GM23338 (cell line): Measurements from ENCODE around the gene SSTR3. TPM values are rescaled to one million over a fixed set of nuclear protein-coding genes. Genes with fewer than 3 reads are reported as not detected.
A peak's percentile ranks its signal among the peaks of the same experiment; 100 is the strongest.
"Not testable (repeated sequence)": the region's sequence is repeated elsewhere in the genome, so short reads cannot be mapped to it uniquely, and the experiment has no call there.

Source experiments
- ATAC-seq: fragments of 200-7000 bp; cut with Tn5 transposase; 3 replicates; pipeline ENCODE4 v1.9.1; 2020
- DNase-seq: peaks from one replicate; pipeline ENCODE4 v3.0.0-alpha.2; 2015; ENCODE audit warnings: low spot score
- H2AFZ ChIP-seq: fragments of 200-600 bp; sonication (generic); 2 replicates; pipeline ENCODE4 v1.8.0; 2016; ENCODE audit warnings: antibody characterized with exemption, mild to moderate bottlenecking, moderate library complexity
- H3F3A ChIP-seq: fragments of 200-600 bp; sonication (generic); replicated peaks from 2 replicates; pipeline ENCODE4 v1.8.0; 2017; ENCODE audit warnings: antibody characterized with exemption, mixed run types, low read depth
- H3K27ac ChIP-seq: fragments of 200-600 bp; sonication (generic); 2 replicates; pipeline ENCODE4 v1.6.1; 2016; ENCODE audit warnings: low read depth
- H3K27me3 ChIP-seq: fragments of 200-600 bp; sonication (generic); 2 replicates; pipeline ENCODE4 v1.8.0; 2016; ENCODE audit warnings: mild to moderate bottlenecking, mixed run types, moderate library complexity; ENCODE audit not compliant: insufficient read depth
- H3K36me3 ChIP-seq: fragments of 200-600 bp; sonication (generic); 2 replicates; pipeline ENCODE4 v1.8.0; 2016; ENCODE audit warnings: mild to moderate bottlenecking; ENCODE audit not compliant: insufficient read depth
- H3K4me1 ChIP-seq: fragments of 200-600 bp; sonication (generic); 2 replicates; pipeline ENCODE4 v1.8.0; 2016; ENCODE audit warnings: mild to moderate bottlenecking, moderate library complexity; ENCODE audit not compliant: insufficient read depth
- H3K4me2 ChIP-seq: fragments of 200-600 bp; sonication (generic); 2 replicates; pipeline ENCODE4 v1.7.1; 2017; ENCODE audit warnings: mixed run types
- H3K4me3 ChIP-seq: fragments of 200-600 bp; sonication (generic); 2 replicates; pipeline ENCODE4 v1.6.1; 2016; ENCODE audit warnings: mixed run types
- H3K79me2 ChIP-seq: fragments of 200-600 bp; sonication (generic); replicated peaks from 2 replicates; pipeline ENCODE4 v1.8.0; 2017; ENCODE audit warnings: mild to moderate bottlenecking; ENCODE audit not compliant: insufficient read depth
- H3K9me2 ChIP-seq: fragments of 200-600 bp; sonication (generic); 2 replicates; pipeline ENCODE4 v1.8.0; 2017; ENCODE audit not compliant: insufficient read depth
- H4K20me1 ChIP-seq: fragments of 200-600 bp; sonication (generic); replicated peaks from 2 replicates; pipeline ENCODE4 v1.8.0; 2017; ENCODE audit warnings: mild to moderate bottlenecking; ENCODE audit not compliant: insufficient read depth
- H3K27ac Mint-ChIP-seq: 2 replicates; pipeline ENCODE4 v1.8.0; 2020; ENCODE audit warnings: inconsistent platforms, mild to moderate bottlenecking, moderate library complexity, mixed read lengths
- H3K27me3 Mint-ChIP-seq: 3 replicates; pipeline ENCODE4 v1.8.0; 2022; ENCODE audit warnings: low read depth, mild to moderate bottlenecking, moderate library complexity, mixed read lengths, inconsistent platforms; ENCODE audit not compliant: insufficient read depth, poor library complexity
- H3K36me3 Mint-ChIP-seq: 3 replicates; pipeline ENCODE4 v1.8.0; 2021; ENCODE audit warnings: low read depth, mild to moderate bottlenecking, inconsistent platforms, moderate library complexity, mixed read lengths
- H3K4me1 Mint-ChIP-seq: 3 replicates; pipeline ENCODE4 v1.8.0; 2020; ENCODE audit warnings: mild to moderate bottlenecking, inconsistent platforms, mixed read lengths
- H3K4me3 Mint-ChIP-seq: 3 replicates; pipeline ENCODE4 v1.8.0; 2021; ENCODE audit warnings: moderate library complexity, mild to moderate bottlenecking, inconsistent platforms, mixed read lengths
- H3K9me3 Mint-ChIP-seq: 3 replicates; pipeline ENCODE4 v1.8.0; 2020; ENCODE audit warnings: moderate library complexity, mild to moderate bottlenecking, inconsistent platforms, mixed read lengths
- CTCF ChIP-seq, 2 experiments: fragments of 200-600 bp in 1 of 2; sonication (generic) in 1 of 2; conservative IDR thresholded peaks; 2 replicates each; pipeline versions ENCODE4 v1.5.1 to v1.6.1; 2016 to 2017; ENCODE audit warnings: antibody characterized with exemption in 2 of 2, low read depth in 2 of 2, mild to moderate bottlenecking in 2 of 2, moderate library complexity in 1 of 2
- ETS1 ChIP-seq: IDR thresholded peaks from 2 replicates; pipeline ENCODE4 v1.6.1; 2016; ENCODE audit warnings: antibody characterized with exemption
- polyA plus RNA-seq: library from polyadenylated mRNA; unstranded; fragments of >200 nt; fragmentation: Nextera tagmentation; extraction: Ambion mirVana; gene quantifications from 2 replicates; pipeline ENCODE4 v1.2.1, GENCODE V29; 2016
- total RNA-seq: library from RNA; depleted of rRNA; stranded (reverse); fragments of >200 nt; shearing (Covaris generic); gene quantifications from 2 replicates; pipeline ENCODE4 v1.2.3, GENCODE V29; 2014

SSTR3 gene
- total and polyA plus RNA-seq, 2 experiments from 2014 or later, result 0.66 TPM; not detected in 1

DNA sequence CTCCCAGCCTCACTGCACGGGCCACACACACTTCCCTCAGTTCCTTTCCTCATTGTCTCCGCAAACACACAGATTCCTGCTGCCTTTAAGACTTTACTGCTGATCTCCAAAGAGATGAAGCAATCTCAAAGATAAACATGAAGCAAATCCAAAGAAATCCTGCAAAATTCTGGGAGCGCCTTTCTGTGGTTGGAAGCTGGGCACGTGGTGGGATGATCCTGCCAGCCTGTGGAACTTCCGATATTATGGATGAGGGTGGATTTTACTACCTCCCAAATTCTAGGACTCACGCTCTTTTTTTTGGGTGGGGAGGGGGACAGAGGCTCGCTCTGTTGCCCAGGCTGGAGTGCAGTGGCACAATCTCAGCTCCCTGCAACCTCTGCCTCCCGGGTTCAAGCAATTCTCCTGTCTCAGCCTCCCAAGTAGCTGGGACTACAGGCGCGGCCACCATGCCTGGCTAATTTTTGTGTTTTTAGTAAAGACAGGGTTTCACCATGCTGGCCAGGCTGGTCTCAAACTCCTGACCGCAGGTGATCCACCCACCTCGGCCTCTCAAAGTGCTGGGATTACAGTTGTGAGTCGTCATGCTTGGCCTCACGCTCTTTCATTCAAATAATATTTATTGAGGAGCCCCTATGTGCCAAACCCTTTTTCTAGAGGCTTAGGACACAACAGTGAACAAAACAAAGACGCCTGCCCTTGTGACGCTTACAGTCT, 41.4 kb downstream of the SSTR3 start:
- H2AFZ ChIP-seq, H3F3A ChIP-seq, ATAC-seq, H3K9me3 Mint-ChIP-seq, H3K79me2 ChIP-seq, H3K4me3 ChIP-seq, H3K36me3 ChIP-seq, H3K4me2 ChIP-seq, H3K9me2 ChIP-seq, H4K20me1 ChIP-seq, H3K27ac Mint-ChIP-seq, H3K36me3 Mint-ChIP-seq, H3K4me3 Mint-ChIP-seq, DNase-seq, H3K27ac ChIP-seq, H3K27me3 ChIP-seq: not testable (repeated sequence)
- peaks cover 15% of the 10 kb centered on the region for H3K4me1 ChIP-seq
- peaks cover 13% of the 10 kb centered on the region for H3K27me3 Mint-ChIP-seq
- peaks cover 28% of the 10 kb centered on the region for H3K4me1 Mint-ChIP-seq

DNA sequence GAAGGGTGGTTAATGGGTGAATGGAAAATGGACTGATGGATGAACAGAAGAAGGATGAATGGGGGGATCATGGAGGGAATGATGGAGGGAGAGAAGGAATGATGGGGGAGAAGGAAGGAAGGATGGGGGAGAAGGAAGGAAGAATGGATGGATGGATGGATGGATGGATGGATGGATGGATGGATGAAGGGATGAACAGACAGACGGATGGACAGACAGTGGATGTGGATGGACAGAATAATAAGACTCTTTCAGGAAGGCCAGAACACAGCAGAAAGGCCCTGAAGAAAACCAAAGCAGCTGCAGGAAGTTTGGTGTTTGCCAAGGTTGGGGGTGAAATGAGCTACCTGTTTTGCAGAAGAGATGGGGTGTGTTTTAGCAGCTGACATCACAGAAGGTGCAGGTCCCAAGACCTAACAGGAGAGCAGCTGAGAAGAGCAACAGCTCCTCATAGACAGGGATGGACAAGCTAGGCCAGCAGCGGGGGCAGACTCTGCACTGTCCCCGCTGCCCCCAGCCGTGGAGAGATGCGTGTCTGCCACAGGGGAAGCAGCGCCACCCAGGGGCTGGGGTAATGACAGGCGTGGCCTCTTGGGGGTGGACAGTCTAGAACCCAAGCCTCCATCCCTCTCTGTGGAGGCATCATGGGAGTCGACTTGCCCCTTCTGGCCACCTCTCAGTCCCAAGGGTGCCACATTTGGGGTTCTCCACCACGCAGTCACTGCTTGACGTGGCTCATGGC, 42.2 kb downstream of the SSTR3 start:
- peaks cover 13% of the 10 kb centered on the region for H3K27me3 Mint-ChIP-seq
- no peak for ATAC-seq

More for the DNA sequence above, 42.2 kb downstream of the SSTR3 start:
- H4K20me1 ChIP-seq, result no peaks in the 10 kb centered on the region
- Mint-ChIP-seq H3K4me3 (no peak overlapping the region), H3K36me3 (no peaks in the 10 kb centered on the region), H3K27ac (no peak overlapping the region), H3K9me3 (no peaks in the 10 kb centered on the region), H3K4me1 (peaks cover 27% of the 10 kb centered on the region)
- H3F3A ChIP-seq, result no peaks in the 10 kb centered on the region
- no peak overlapping the region for H2AFZ ChIP-seq
- H3K4me1 ChIP-seq, result peaks cover 15% of the 10 kb centered on the region
- H3K9me2 ChIP-seq, result no peaks in the 10 kb centered on the region
- no peak overlapping the region for H3K27ac ChIP-seq
- no peaks in the 10 kb centered on the region for H3K79me2 ChIP-seq
- no peak overlapping the region for H3K4me3 ChIP-seq
- H3K4me2 ChIP-seq, result no peak overlapping the region
- DNase-seq, result no peak
- H3K36me3 ChIP-seq, result no peaks in the 10 kb centered on the region
- no peaks in the 10 kb centered on the region for H3K27me3 ChIP-seq
- TF ChIP-seq ETS1 (no peak), CTCF (conservative IDR thresholded peaks at IDR 0.05; ENCODE audit: low read depth in 2 of 2) (peak in 1 of 2 experiments; percentile 52; a peak in 3 of 4 replicates)
